ENCODE data around the gene SPEG.

SPEG gene

GRCh38 chr2:219453671-219454590 is 19.3 kb downstream of the SPEG start:
- no peak overlapping the region for H3K27ac ChIP-seq (ENCODE audit: low read depth, low read length)
- TF ChIP-seq EZH2phosphoT487 (IDR thresholded peaks at IDR 0.05; ENCODE audit: borderline replicate concordance, low read length) (no peak), CTCF (IDR thresholded peaks at IDR 0.05; ENCODE audit: low read depth, low read length, poor library complexity, severe bottlenecking) (no peak)
- no peaks in the 10 kb centered on the region for H3K4me1 ChIP-seq (ENCODE audit: control insufficient read depth, low read length)
- H3K9me3 ChIP-seq (ENCODE audit: control insufficient read depth, insufficient read depth, low read length), result no peaks in the 10 kb centered on the region
- H4K20me1 ChIP-seq (ENCODE audit: control insufficient read depth, insufficient read depth, low read depth, low read length), result no peaks in the 10 kb centered on the region
- peaks cover 12% of the 10 kb centered on the region for H3K27me3 ChIP-seq (ENCODE audit: control insufficient read depth, low read length)
- no peaks in the 10 kb centered on the region for H3K36me3 ChIP-seq (ENCODE audit: control insufficient read depth, low read length)
- no peaks in the 10 kb centered on the region for H3K9me2 ChIP-seq (replicated peaks; ENCODE audit: control insufficient read depth, low read length)
- no peaks in the 10 kb centered on the region for H3F3A ChIP-seq (ENCODE audit: control insufficient read depth, insufficient read depth)
- no peaks in the 10 kb centered on the region for H3K79me2 ChIP-seq (ENCODE audit: control insufficient read depth, low read length)
- H3K4me3 ChIP-seq (ENCODE audit: low read length), result no peak overlapping the region
- H3K4me2 ChIP-seq (ENCODE audit: low read length), result no peak overlapping the region

GRCh38 chr2:219455581-219455980 is 20.9 kb downstream of the SPEG start:
- Histone ChIP-seq H4K20me1 (ENCODE audit: control insufficient read depth, insufficient read depth, low read depth, low read length) (no peaks in the 10 kb centered on the region), H3K4me1 (ENCODE audit: control insufficient read depth, low read length) (no peaks in the 10 kb centered on the region), H3K9me3 (ENCODE audit: control insufficient read depth, insufficient read depth, low read length) (no peaks in the 10 kb centered on the region), H3K36me3 (ENCODE audit: control insufficient read depth, low read length) (no peaks in the 10 kb centered on the region), H3K27me3 (ENCODE audit: control insufficient read depth, low read length) (peaks cover 4% of the 10 kb centered on the region; the same call in 1 of the 2 replicates), H3F3A (ENCODE audit: control insufficient read depth, insufficient read depth) (no peaks in the 10 kb centered on the region), H3K79me2 (ENCODE audit: control insufficient read depth, low read length) (no peaks in the 10 kb centered on the region), H3K4me2 (ENCODE audit: low read length) (no peak overlapping the region), H3K27ac (ENCODE audit: low read depth, low read length) (no peak overlapping the region), H3K9me2 (replicated peaks; ENCODE audit: control insufficient read depth, low read length) (no peaks in the 10 kb centered on the region), H3K4me3 (ENCODE audit: low read length) (no peak overlapping the region)
- no peak for TF ChIP-seq EZH2phosphoT487 (IDR thresholded peaks at IDR 0.05; ENCODE audit: borderline replicate concordance, low read length)
- no peak for TF ChIP-seq CTCF (IDR thresholded peaks at IDR 0.05; ENCODE audit: low read depth, low read length, poor library complexity, severe bottlenecking)

GRCh38 chr2:219457784-219458369 is 23.2 kb downstream of the SPEG start:
- Histone ChIP-seq H3K4me3 (ENCODE audit: low read length) (no peak overlapping the region), H3K36me3 (ENCODE audit: control insufficient read depth, low read length) (no peaks in the 10 kb centered on the region), H3K9me3 (ENCODE audit: control insufficient read depth, insufficient read depth, low read length) (no peaks in the 10 kb centered on the region), H3K27ac (ENCODE audit: low read depth, low read length) (no peak overlapping the region), H3K27me3 (ENCODE audit: control insufficient read depth, low read length) (peaks cover 3% of the 10 kb centered on the region; the same call in 1 of the 2 replicates), H3K4me1 (ENCODE audit: control insufficient read depth, low read length) (peaks cover 7% of the 10 kb centered on the region), H4K20me1 (ENCODE audit: control insufficient read depth, insufficient read depth, low read depth, low read length) (no peaks in the 10 kb centered on the region), H3F3A (ENCODE audit: control insufficient read depth, insufficient read depth) (no peaks in the 10 kb centered on the region), H3K4me2 (ENCODE audit: low read length) (no peak overlapping the region), H3K79me2 (ENCODE audit: control insufficient read depth, low read length) (no peaks in the 10 kb centered on the region), H3K9me2 (replicated peaks; ENCODE audit: control insufficient read depth, low read length) (no peaks in the 10 kb centered on the region)
- TF ChIP-seq CTCF (IDR thresholded peaks at IDR 0.05; ENCODE audit: low read depth, low read length, poor library complexity, severe bottlenecking) (peak; percentile 39), EZH2phosphoT487 (IDR thresholded peaks at IDR 0.05; ENCODE audit: borderline replicate concordance, low read length) (no peak)

Measured in DOHH2 (cell line).